Keratinocyte (primary cell): ENCODE data around the gene RECK. TPM values are rescaled to one million over a fixed set of nuclear protein-coding genes. Genes with fewer than 3 reads are reported as not detected.

Experiments used
- DNase-seq: peaks from one replicate; pipeline ENCODE4 v3.0.0-alpha.2; 2011; ENCODE audit warnings: low read depth, missing footprints, low spot score
- FAIRE-seq: peaks from 2 replicates; lab custom pipeline; 2011; peaks lifted over from hg19 to GRCh38; lab: Jason Lieb, UNC
- H2AFZ ChIP-seq: 2 replicates; pipeline ENCODE4 v1.6.0; 2012; ENCODE audit warnings: low read length, control low read depth, inconsistent platforms; ENCODE audit not compliant: control insufficient read depth
- H3K27ac ChIP-seq: 2 replicates; pipeline ENCODE4 v1.5.1; 2011; ENCODE audit warnings: low read length; ENCODE audit not compliant: control insufficient read depth, insufficient read depth
- H3K27me3 ChIP-seq: 3 replicates; pipeline ENCODE4 v1.6.0; 2011; ENCODE audit warnings: low read length; ENCODE audit not compliant: control insufficient read depth, insufficient read depth; ENCODE audit errors: extremely low read depth
- H3K36me3 ChIP-seq, 2 experiments: 2 replicates in 1 of 2; 3 replicates in 1 of 2; pipeline ENCODE4 v1.5.1; 2011; ENCODE audit warnings: low read length in 2 of 2, mild to moderate bottlenecking in 1 of 2; ENCODE audit not compliant: control insufficient read depth in 2 of 2, insufficient read depth in 2 of 2; ENCODE audit errors: extremely low read depth in 1 of 2
- H3K4me1 ChIP-seq: 3 replicates; pipeline ENCODE4 v1.5.1; 2011; ENCODE audit warnings: low read length; ENCODE audit not compliant: control insufficient read depth, insufficient read depth; ENCODE audit errors: extremely low read depth
- H3K4me2 ChIP-seq: 3 replicates; pipeline ENCODE4 v1.6.0; 2011; ENCODE audit warnings: low read depth, low read length; ENCODE audit not compliant: control insufficient read depth, insufficient read depth; ENCODE audit errors: extremely low read depth
- H3K4me3 ChIP-seq, 3 experiments: fragments of 200-600 bp in 1 of 3; sonication (generic) in 1 of 3; 2 replicates in 2 of 3; 3 replicates in 1 of 3; pipeline ENCODE4 v1.5.1; 2011 to 2016; ENCODE audit warnings: low read length in 3 of 3, mild to moderate bottlenecking in 3 of 3, control low read depth in 2 of 3, inconsistent platforms in 1 of 3, low read depth in 1 of 3, mixed read lengths in 1 of 3, mixed run types in 1 of 3, moderate library complexity in 1 of 3; ENCODE audit not compliant: control insufficient read depth in 2 of 3, insufficient read depth in 2 of 3; ENCODE audit errors: extremely low read depth in 1 of 3
- H3K79me2 ChIP-seq: 2 replicates; pipeline ENCODE4 v1.6.0; 2012; ENCODE audit warnings: low read length; ENCODE audit not compliant: control insufficient read depth, insufficient read depth
- H3K9ac ChIP-seq: 3 replicates; pipeline ENCODE4 v1.6.0; 2011; ENCODE audit warnings: low read length; ENCODE audit not compliant: control insufficient read depth, insufficient read depth; ENCODE audit errors: extremely low read depth
- H3K9me1 ChIP-seq: 3 replicates; pipeline ENCODE4 v1.6.0; 2011; ENCODE audit warnings: low read length; ENCODE audit not compliant: control insufficient read depth, insufficient read depth; ENCODE audit errors: extremely low read depth
- H3K9me3 ChIP-seq: 2 replicates; pipeline ENCODE4 v1.5.1; 2012; ENCODE audit warnings: low read depth, low read length; ENCODE audit not compliant: control insufficient read depth
- H4K20me1 ChIP-seq: 3 replicates; pipeline ENCODE4 v1.6.0; 2011; ENCODE audit warnings: low read length; ENCODE audit not compliant: control insufficient read depth, insufficient read depth; ENCODE audit errors: extremely low read depth
- CTCF ChIP-seq, 3 experiments: IDR thresholded peaks in 1 of 3; conservative IDR thresholded peaks in 1 of 3; optimal IDR thresholded peaks in 1 of 3; 2 replicates in 2 of 3; 3 replicates in 1 of 3; pipeline versions ENCODE3 to v1.5.1; 2011; ENCODE audit warnings: low read length in 3 of 3, mild to moderate bottlenecking in 3 of 3, moderate library complexity in 2 of 3, control low read depth in 1 of 3, inconsistent platforms in 1 of 3; ENCODE audit not compliant: insufficient read depth in 2 of 3; ENCODE audit errors: extremely low read depth in 1 of 3
- EZH2 ChIP-seq: IDR thresholded peaks from one replicate; pipeline ENCODE4 v1.6.1; 2012; ENCODE audit warnings: inconsistent platforms, mild to moderate bottlenecking, low read length, moderate library complexity
- dilution Hi-C: fragments of 300-500 bp; cut with MboI; formaldehyde crosslinking; loops from one replicate; pipeline ENCODE4 v1.7.0; 2020; ENCODE audit warnings: low sequenced_read_pairs; ENCODE audit not compliant: extremely low pct_ligation_motif_present
- polyA plus RNA-seq, 5 experiments: library from polyadenylated mRNA; depleted of rRNA in 3 of 5; stranded (reverse) in 3 of 5; stranded (forward) in 1 of 5; unstranded in 1 of 5; fragments of >200 nt; gene quantifications; 1 replicate in 1 of 5; 2 replicates in 3 of 5; 3 replicates in 1 of 5; pipeline versions ENCODE4 v1.2.1 to v1.2.3, GENCODE V29; 2011 to 2012; ENCODE audit warnings: missing spikeins in 2 of 5, low read depth in 1 of 5, low replicate concordance in 1 of 5

The RECK gene
- polyA plus RNA-seq, 1 donor (not counting 4 experiments of a cell fraction or from before 2014, with no cell fraction given): 4.6 TPM

- no peaks in the 10 kb centered on the region for H4K20me1 ChIP-seq
- no peak overlapping the region for H3K27ac ChIP-seq
- DNase-seq (no peak), FAIRE-seq (no peak)
- H2AFZ ChIP-seq: no peak overlapping the region
- H3K4me2 ChIP-seq: no peak overlapping the region
- dilution Hi-C loops: no loop called here
- H3K9me1 ChIP-seq: no peaks in the 10 kb centered on the region
- H3K4me3 ChIP-seq: no peak overlapping the region
- no peaks in the 10 kb centered on the region for H3K9me3 ChIP-seq
- no peaks in the 10 kb centered on the region for H3K4me1 ChIP-seq
- peaks cover 45% of the 10 kb centered on the region for H3K27me3 ChIP-seq
- no peak overlapping the region for H3K9ac ChIP-seq
- TF ChIP-seq EZH2 (no peak), CTCF (optimal IDR thresholded peaks at IDR 0.05 in 1 of 3, IDR thresholded peaks at IDR 0.05 in 1 of 3, conservative IDR thresholded peaks at IDR 0.05 in 1 of 3; ENCODE audit: extremely low read depth in 1 of 3, insufficient read depth in 2 of 3, low read length in 3 of 3) (no peak)
- no peaks in the 10 kb centered on the region for H3K79me2 ChIP-seq
- H3K36me3 ChIP-seq: no peaks in the 10 kb centered on the region
These were observed 30.8 kb upstream of the RECK start for GRCh38 chr9:36005891-36006290.

GRCh38 chr9:36006549-36007315, 30.0 kb upstream of the RECK start:
- no peak for TF ChIP-seq CTCF (optimal IDR thresholded peaks at IDR 0.05 in 1 of 3, IDR thresholded peaks at IDR 0.05 in 1 of 3, conservative IDR thresholded peaks at IDR 0.05 in 1 of 3; ENCODE audit: extremely low read depth in 1 of 3, insufficient read depth in 2 of 3, low read length in 3 of 3)

More at GRCh38 chr9:36006549-36007315, 30.0 kb upstream of the RECK start:
- Histone ChIP-seq H3K4me3 (no peak overlapping the region), H3K27ac (no peak overlapping the region), H3K4me1 (no peaks in the 10 kb centered on the region), H2AFZ (no peak overlapping the region), H4K20me1 (no peaks in the 10 kb centered on the region), H3K9me3 (no peaks in the 10 kb centered on the region), H3K27me3 (peaks cover 47% of the 10 kb centered on the region), H3K4me2 (no peak overlapping the region), H3K36me3 (no peaks in the 10 kb centered on the region), H3K9ac (no peak overlapping the region), H3K79me2 (no peaks in the 10 kb centered on the region), H3K9me1 (no peaks in the 10 kb centered on the region)
- dilution Hi-C loops: no loop called here
- no peak for FAIRE-seq
- DNase-seq: no peak
